Measurements from ENCODE around the gene LDHD.

DNA sequence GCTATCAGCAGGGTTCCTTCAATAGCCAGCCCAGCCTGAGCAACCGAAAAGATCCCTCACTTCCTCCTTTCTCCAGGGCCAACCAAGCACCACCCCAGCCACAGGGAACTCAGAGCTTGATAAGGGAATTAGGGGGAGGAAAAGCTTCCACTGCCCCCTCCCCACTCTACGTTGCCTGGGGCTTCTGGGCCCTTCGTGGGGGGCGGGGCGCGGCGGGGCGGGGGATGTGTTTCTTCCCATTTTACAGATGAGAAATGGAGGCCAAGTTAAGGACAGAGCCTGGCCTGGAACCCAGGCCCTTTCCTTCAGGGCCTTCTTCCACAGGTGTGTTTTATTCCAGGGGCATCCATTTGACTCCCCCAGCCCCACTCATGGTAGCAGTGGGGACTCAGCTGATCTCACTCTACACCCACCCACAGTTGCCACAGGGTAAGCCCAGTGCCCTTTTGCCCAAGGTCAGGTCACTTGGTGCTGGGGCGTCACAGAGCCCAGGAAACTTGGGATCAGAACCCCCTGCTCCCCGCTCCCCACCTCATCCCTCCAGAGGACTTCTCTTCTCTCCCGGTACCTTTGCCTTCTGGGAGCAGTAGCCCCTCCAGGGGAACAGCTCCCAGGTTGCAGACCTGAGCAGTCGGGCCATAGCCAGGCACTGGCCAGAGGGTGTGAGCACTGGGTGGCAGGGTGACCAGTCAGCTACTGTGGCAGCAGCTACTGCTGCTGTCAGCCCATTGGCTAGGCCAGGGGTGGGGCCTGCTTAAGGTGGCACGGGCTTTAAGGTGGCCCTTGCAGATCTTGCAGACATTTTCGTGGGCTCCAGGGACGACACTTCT lies at the start of gene LDHD:
- TF ChIP-seq, protein P1, sequence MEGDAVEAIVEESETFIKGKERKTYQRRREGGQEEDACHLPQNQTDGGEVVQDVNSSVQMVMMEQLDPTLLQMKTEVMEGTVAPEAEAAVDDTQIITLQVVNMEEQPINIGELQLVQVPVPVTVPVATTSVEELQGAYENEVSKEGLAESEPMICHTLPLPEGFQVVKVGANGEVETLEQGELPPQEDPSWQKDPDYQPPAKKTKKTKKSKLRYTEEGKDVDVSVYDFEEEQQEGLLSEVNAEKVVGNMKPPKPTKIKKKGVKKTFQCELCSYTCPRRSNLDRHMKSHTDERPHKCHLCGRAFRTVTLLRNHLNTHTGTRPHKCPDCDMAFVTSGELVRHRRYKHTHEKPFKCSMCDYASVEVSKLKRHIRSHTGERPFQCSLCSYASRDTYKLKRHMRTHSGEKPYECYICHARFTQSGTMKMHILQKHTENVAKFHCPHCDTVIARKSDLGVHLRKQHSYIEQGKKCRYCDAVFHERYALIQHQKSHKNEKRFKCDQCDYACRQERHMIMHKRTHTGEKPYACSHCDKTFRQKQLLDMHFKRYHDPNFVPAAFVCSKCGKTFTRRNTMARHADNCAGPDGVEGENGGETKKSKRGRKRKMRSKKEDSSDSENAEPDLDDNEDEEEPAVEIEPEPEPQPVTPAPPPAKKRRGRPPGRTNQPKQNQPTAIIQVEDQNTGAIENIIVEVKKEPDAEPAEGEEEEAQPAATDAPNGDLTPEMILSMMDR (IDR thresholded peaks at IDR 0.05 in 4 of 5, conservative IDR thresholded peaks at IDR 0.05 in 1 of 5): no peak
- peak; percentile 87 to 92 for TF ChIP-seq POLR2A (IDR thresholded peaks at IDR 0.05)

All from gastrocnemius medialis (tissue), 4 donors.